ENCODE data around the gene CRACR2A.

Gene CRACR2A

GRCh38 chr12:3655328-3655900 is 97.5 kb downstream of the CRACR2A start:
- H3K27me3 ChIP-seq (replicated peaks; ENCODE audit: control insufficient read depth, insufficient read depth, low read length) = no peaks in the 10 kb centered on the region
- peaks cover 7% of the 10 kb centered on the region for H3K36me3 ChIP-seq (ENCODE audit: control insufficient read depth, insufficient read depth, low read length)
- peak; percentile 47 for TF ChIP-seq CTCF (IDR thresholded peaks at IDR 0.05; ENCODE audit: insufficient read depth, low read length, poor library complexity, severe bottlenecking)
- no peak overlapping the region for H3K4me3 ChIP-seq (replicated peaks; ENCODE audit: low read depth, low read length)
- no peak for DNase-seq (ENCODE audit: extremely low read depth, insufficient read length)

- Histone ChIP-seq H3K36me3 (ENCODE audit: control insufficient read depth, insufficient read depth, low read length) (peaks cover 2% of the 10 kb centered on the region), H3K4me3 (replicated peaks; ENCODE audit: low read depth, low read length) (no peak overlapping the region), H3K27me3 (replicated peaks; ENCODE audit: control insufficient read depth, insufficient read depth, low read length) (no peaks in the 10 kb centered on the region)
- DNase-seq (ENCODE audit: extremely low read depth, insufficient read length) = no peak
- no peak for TF ChIP-seq CTCF (IDR thresholded peaks at IDR 0.05; ENCODE audit: insufficient read depth, low read length, poor library complexity, severe bottlenecking)
Observed at GRCh38 chr12:3651585-3652424, 101.1 kb downstream of the CRACR2A start.

- DNase-seq (ENCODE audit: extremely low read depth, insufficient read length) = no peak
- Histone ChIP-seq H3K36me3 (ENCODE audit: control insufficient read depth, insufficient read depth, low read length) (no peaks in the 10 kb centered on the region; the same call in 1 of the 2 replicates), H3K4me3 (replicated peaks; ENCODE audit: low read depth, low read length) (no peak overlapping the region), H3K27me3 (replicated peaks; ENCODE audit: control insufficient read depth, insufficient read depth, low read length) (no peaks in the 10 kb centered on the region)
- TF ChIP-seq CTCF (IDR thresholded peaks at IDR 0.05; ENCODE audit: insufficient read depth, low read length, poor library complexity, severe bottlenecking) = no peak
Observed at GRCh38 chr12:3647504-3647903, 105.4 kb downstream of the CRACR2A start.

- no peak for TF ChIP-seq CTCF (IDR thresholded peaks at IDR 0.05; ENCODE audit: insufficient read depth, low read length, poor library complexity, severe bottlenecking)
- no peak overlapping the region for H3K4me3 ChIP-seq (replicated peaks; ENCODE audit: low read depth, low read length)
- H3K36me3 ChIP-seq (ENCODE audit: control insufficient read depth, insufficient read depth, low read length) = no peaks in the 10 kb centered on the region; the same call in 1 of the 2 replicates
- no peaks in the 10 kb centered on the region for H3K27me3 ChIP-seq (replicated peaks; ENCODE audit: control insufficient read depth, insufficient read depth, low read length)
- no peak for DNase-seq (ENCODE audit: extremely low read depth, insufficient read length)
Observed at GRCh38 chr12:3646561-3647241, 106.2 kb downstream of the CRACR2A start.

GRCh38 chr12:3645091-3645490 is 107.8 kb downstream of the CRACR2A start:
- Histone ChIP-seq H3K4me3 (replicated peaks; ENCODE audit: low read depth, low read length) (no peak overlapping the region), H3K27me3 (replicated peaks; ENCODE audit: control insufficient read depth, insufficient read depth, low read length) (no peaks in the 10 kb centered on the region), H3K36me3 (ENCODE audit: control insufficient read depth, insufficient read depth, low read length) (peaks cover 2% of the 10 kb centered on the region)
- no peak for TF ChIP-seq CTCF (IDR thresholded peaks at IDR 0.05; ENCODE audit: insufficient read depth, low read length, poor library complexity, severe bottlenecking)
- DNase-seq (ENCODE audit: extremely low read depth, insufficient read length) = no peak

Measured in GM06990 (cell line).